Glomerular endothelial cell (primary cell): ENCODE data around the gene UBAC2. TPM values are rescaled to one million over a fixed set of nuclear protein-coding genes. Genes with fewer than 3 reads are reported as not detected.

Source experiments
- DNase-seq: peaks from one replicate; pipeline ENCODE4 v3.0.0-alpha.2; 2011; ENCODE audit warnings: low read depth, low spot score; ENCODE audit errors: extremely low read depth
- total RNA-seq: library from RNA; depleted of rRNA; stranded (reverse); fragments of >200 nt; gene quantifications from 2 replicates; pipeline ENCODE4 v1.2.3, GENCODE V29; 2015

The UBAC2 gene
- total RNA-seq: 45.1 and 49.3 TPM in 2 replicates

DNA sequence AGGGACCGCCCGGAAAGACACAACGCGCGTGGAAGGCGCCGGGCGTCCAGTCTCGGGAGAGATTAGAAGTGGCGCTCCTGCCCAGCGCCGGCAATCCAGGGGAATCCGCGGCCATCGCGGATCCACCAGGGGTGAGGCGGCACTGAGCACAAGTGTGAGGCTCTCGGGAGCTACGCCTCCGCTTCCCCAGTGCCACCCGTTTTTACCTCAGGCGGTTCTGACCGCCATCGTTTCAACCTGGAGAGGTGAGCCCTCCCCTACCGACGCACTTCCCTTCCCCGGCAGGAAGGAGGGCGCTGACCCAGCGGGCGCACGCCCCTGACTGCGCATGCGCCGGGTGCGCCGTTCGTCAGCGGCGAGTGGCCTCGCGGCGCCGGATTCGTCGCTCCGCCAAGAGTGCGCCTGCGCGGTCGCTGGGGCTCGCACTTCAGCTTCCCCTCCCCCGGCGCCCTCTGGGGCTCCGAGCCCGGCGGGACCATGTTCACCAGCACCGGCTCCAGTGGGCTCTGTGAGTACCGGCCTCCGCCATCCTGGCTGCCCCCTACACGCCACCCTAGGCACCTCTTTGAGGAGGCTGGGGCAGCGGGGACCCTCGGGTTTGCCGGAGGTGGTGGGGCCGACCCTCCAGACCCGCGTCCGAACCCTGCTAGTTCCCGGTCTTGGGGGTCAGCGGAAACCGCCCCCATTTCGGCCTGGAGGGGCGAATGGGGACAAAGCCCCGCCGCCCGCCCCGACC lies at the start of gene UBAC2:
Gene UBAC2 (plus strand): TSS at position 423 of the 736 bp plus-strand sequence. CDS start 55 bp downstream, at position 478.
- DNase-seq: peak; percentile 39

DNA sequence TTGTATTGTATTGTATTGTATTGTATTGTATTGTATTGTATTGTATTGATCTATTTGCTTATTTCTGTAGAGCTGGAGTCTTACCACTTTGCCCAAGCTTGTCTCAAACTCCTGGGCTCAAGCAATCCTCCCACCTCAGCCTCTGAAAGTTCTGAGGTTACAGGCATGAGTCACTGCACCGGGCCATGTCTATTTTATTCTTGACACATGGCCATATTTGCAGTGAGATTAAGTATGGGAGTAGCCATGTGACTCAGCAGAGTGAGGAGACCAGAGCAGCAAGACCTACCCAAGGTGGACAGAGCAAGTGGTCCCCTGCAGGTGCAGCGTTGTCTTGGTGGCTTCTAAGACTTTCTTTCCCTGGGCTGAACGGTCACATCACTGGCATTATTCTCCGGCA lies 49.1 kb upstream of the UBAC2 start:
- DNase-seq: no peak

GRCh38 chr13:99153219-99153618 lies 47.4 kb upstream of the UBAC2 start:
- DNase-seq: no peak

- no peak for DNase-seq
Measured at GRCh38 chr13:99154064-99154463, 46.6 kb upstream of the UBAC2 start.

- DNase-seq: no peak
Measured at GRCh38 chr13:99155821-99156220, 44.8 kb upstream of the UBAC2 start.

- no peak for DNase-seq
Measured at GRCh38 chr13:99157046-99157445, 43.6 kb upstream of the UBAC2 start.

DNA sequence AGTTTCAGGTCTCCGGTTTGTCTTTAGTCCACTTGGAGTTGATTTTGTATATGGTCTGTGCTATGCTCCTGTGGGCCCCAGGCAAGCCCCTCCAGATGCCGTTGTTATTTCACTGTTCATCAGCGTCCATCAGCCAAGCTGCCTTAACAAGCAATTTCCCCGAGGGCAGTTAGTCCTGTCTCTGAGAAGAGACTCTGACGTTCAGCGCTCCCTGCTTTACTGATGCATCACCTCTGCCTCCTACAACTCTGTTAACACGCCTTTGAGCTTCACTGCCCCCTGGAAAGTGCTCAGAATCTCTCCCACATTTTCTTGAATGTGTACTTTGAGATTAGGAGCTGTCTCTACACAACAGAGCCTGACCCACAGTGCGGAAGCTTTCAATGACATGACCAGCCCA lies 41.8 kb upstream of the UBAC2 start:
- DNase-seq: no peak

- DNase-seq: no peak
Measured at GRCh38 chr13:99159331-99160061, 41.2 kb upstream of the UBAC2 start.

DNA sequence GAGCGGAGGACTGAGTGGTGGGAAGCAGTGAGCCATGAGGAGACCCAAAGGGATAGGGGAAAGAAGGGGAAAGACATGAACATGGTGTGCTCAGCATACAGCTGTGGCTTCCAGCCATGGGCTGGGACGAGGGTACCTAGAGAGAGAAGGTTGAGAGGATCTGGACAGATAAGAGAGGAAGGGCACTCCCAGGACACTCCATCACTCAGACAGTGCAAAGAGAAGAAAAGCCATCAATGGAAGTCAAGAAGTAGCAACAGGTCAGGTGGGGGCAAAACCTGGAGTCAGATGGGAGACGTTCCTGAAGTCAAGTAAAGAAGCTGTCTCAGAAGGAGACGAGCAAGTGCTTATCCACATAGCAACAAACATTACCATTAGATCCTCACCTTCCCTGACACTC lies 40.2 kb upstream of the UBAC2 start:
- no peak for DNase-seq

DNA sequence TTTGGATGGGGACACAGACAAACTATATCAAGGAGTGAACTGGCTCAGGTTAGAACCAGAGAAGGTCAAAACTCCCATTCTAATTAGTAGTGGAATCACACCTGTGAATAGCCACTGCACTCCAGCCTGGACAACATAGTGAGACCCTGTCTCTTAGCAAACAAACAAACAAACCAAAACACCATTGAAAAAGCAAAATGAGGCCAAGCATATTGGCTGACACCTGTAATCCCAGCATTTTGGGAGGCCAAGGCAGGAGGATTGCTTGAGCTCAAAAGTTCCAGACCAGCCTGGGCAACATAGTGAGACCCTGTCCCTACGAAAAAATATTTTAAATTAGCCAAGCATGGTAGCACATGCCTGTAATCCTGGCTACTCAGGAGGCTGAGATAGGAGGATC lies 39.1 kb upstream of the UBAC2 start:
- DNase-seq: no peak

DNA sequence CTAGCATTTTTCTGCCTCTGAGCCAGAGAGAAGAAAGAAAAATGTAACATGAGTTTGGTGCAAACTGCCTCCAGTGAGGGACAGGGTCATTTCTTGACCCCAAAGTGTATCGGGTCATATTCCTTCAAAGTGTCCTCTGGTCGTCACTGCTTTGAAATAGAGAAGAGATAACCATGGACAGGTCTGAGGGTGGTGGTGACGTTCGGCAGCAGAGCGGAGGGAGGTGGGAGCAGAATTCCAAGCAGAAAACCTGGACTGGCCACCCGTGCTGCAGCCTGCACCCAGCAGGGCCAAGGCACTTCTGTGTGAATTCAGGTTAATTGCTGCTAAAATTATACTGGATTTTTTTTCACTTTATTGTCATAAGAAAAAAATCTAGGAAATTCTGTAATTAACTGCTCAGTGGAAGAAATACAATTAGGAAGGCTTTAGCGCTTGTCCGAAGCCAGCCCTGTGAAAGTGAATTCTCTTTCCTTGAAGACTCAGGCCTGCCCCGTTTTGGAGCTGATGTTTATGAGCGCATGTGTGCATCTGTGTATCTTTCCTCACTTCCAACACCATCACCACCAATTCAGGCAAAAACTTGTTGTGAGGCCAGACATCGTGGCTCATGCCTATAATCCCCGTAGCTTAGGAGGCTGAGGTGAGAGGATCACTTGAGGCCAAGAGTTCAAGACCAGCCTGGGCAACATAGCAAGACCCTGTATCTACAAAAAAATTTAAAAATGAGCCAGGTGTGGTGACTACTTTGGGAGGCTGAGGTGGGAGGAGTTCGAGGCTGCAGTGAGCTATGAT lies 37.9 kb upstream of the UBAC2 start:
- no peak for DNase-seq

GRCh38 chr13:99164226-99164625 lies 36.4 kb upstream of the UBAC2 start:
- DNase-seq: no peak

GRCh38 chr13:99165753-99166587 lies 34.7 kb upstream of the UBAC2 start:
- no peak for DNase-seq

DNA sequence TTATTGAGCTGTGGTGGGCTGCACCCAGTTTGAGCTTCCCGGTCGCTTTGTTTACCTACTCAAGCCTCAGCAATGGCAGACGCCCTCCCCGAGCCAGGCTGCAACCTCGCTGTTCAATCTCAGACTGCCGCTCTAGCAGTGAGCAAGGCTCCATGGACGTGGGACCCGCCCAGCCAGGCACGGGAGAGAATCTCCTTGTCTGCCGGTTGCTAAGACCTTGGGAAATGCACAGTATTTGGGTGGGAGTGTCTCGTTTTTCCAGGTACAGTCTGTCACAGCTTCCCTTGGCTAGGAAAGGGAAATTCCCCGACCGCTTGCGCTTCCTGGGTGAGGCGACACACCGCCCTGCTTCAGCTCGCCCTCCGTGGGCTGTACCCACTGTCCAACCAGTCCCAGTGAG lies 27.7 kb upstream of the UBAC2 start:
- no peak for DNase-seq

- DNase-seq: no peak
Measured at GRCh38 chr13:99173606-99174005, 27.0 kb upstream of the UBAC2 start.

DNA sequence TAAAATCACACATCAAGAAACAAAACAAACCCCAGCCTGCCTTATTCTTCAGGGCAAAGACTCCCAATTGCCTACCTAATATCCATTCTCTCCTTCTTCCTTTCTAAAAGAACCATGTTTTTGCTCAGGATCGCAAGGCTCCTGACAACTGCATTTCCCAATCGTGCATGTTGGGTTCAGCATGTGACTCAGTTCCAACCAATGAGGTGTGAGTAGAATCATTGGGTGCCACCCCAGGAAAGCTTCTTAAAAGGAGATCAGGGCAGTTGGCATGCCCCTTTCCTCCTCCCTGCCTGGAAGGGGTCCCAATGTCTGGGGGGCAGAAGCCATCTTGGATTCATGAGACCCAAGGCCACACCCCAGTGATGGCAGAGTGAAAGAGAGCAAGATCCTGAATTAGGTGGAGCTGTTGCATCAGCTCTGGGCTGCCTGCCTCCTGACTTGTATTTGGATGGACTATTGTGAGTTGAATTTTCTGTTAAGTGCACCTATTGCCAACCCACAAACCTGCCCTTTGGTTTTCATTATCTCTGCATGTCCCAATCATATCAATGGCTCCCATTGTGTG lies 26.0 kb upstream of the UBAC2 start:
- no peak for DNase-seq

- DNase-seq: no peak
Measured at GRCh38 chr13:99176309-99177276, 24.1 kb upstream of the UBAC2 start.

GRCh38 chr13:99178636-99179035 lies 22.0 kb upstream of the UBAC2 start:
- no peak for DNase-seq

DNA sequence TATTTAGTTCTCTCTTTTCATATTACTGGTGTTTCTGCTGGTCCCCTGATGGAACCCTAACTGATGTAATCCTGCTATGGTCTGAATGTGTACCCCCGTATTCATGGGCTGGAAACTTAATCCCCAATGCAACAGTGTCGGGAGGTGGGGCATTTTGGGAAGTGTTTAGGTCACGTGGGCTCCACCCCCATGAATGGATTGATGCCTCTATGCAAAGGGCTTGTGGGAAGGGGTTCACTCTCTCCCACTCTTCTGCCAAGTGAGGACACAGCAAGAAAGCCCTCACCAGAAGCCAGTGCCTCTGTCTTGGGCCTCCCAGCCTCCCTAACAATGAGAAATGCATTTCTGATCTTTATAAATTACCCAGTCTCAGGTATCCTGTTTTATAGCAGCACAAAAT lies 21.2 kb upstream of the UBAC2 start:
- no peak for DNase-seq
